ENCODE data around the gene RPGR. TPM values are rescaled to one million over a fixed set of nuclear protein-coding genes. Genes with fewer than 3 reads are reported as not detected.

Gene RPGR
- polyA plus RNA-seq, 1 donor from 2014 or later, result 6.5 TPM

DNA sequence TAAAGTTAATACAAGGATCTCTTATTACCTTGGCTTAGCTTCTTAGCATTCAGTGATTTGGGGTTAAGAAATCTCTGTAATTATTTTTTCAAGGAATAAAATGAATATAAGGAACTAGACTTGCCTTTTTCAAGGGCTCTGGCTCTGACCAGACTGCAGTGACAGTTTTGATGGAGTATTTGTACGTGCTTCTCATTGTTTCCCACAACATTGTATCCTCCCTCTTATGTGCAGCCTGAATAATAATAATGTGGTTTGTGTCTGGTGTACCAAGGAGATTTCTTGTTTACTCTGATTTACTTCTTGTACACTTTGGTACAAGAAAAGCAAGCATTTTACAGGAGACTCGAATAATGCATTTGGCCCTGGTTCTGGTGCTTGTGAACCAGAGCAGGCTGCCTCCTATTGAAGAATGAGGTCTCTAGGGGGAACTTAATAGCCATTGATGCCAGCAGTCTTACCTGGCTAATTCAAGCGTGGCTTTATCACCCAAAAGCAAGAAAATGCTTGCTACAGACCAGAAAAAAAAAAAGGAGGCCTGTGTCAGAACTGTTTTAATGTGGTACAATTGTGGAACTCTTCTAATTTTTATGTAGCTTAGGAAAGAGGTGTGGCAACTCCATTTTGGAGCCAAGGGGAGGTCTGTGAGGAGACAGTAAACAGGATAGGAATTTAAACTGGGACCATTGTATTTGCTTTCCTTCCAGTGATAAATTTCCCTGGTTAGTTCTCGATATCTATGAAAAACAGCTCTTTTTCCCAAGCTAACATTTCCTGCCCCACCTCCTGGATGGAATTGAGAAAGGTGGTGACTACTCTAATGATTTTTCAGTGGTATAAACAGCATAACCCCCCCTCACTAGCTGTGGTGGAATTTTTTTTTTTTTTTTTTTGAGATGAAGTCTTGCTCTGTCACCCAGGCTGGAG, 30.7 kb upstream of the RPGR start:
- Histone ChIP-seq H3K79me2 (replicated peaks; ENCODE audit: insufficient read depth, low read length) (no peaks in the 10 kb centered on the region), H3K4me2 (ENCODE audit: low read length) (no peak overlapping the region), H3F3A (ENCODE audit: insufficient read depth, low read length, poor library complexity, severe bottlenecking) (no peaks in the 10 kb centered on the region), H2AFZ (ENCODE audit: low read depth, low read length) (no peak overlapping the region), H3K9me2 (ENCODE audit: insufficient read depth, low read length) (no peaks in the 10 kb centered on the region), H4K20me1 (ENCODE audit: insufficient read depth) (no peaks in the 10 kb centered on the region), H3K36me3 (ENCODE audit: insufficient read depth, low read length) (no peaks in the 10 kb centered on the region), H3K9me3 (ENCODE audit: low read length) (no peaks in the 10 kb centered on the region), H3K9ac (ENCODE audit: low read length) (no peak overlapping the region), H3K4me3 (ENCODE audit: low read length) (no peak overlapping the region), H3K27ac (ENCODE audit: low read length) (no peak overlapping the region), H3K27me3 (ENCODE audit: insufficient read depth, low read depth, low read length) (no peaks in the 10 kb centered on the region)
- no peak for TF ChIP-seq POLR2AphosphoS5 (IDR thresholded peaks at IDR 0.05)
- no peak for TF ChIP-seq EZH2 (IDR thresholded peaks at IDR 0.05; ENCODE audit: borderline replicate concordance, insufficient read depth, low read length, poor library complexity, severe bottlenecking)
- TF ChIP-seq EP300 (conservative IDR thresholded peaks at IDR 0.05; ENCODE audit: poor library complexity, severe bottlenecking), result no peak
- TF ChIP-seq TAF1 (IDR thresholded peaks at IDR 0.05; ENCODE audit: low read depth), result no peak
- TF ChIP-seq SMC3 (conservative IDR thresholded peaks at IDR 0.05; ENCODE audit: poor library complexity), result no peak
- TF ChIP-seq, protein P1, sequence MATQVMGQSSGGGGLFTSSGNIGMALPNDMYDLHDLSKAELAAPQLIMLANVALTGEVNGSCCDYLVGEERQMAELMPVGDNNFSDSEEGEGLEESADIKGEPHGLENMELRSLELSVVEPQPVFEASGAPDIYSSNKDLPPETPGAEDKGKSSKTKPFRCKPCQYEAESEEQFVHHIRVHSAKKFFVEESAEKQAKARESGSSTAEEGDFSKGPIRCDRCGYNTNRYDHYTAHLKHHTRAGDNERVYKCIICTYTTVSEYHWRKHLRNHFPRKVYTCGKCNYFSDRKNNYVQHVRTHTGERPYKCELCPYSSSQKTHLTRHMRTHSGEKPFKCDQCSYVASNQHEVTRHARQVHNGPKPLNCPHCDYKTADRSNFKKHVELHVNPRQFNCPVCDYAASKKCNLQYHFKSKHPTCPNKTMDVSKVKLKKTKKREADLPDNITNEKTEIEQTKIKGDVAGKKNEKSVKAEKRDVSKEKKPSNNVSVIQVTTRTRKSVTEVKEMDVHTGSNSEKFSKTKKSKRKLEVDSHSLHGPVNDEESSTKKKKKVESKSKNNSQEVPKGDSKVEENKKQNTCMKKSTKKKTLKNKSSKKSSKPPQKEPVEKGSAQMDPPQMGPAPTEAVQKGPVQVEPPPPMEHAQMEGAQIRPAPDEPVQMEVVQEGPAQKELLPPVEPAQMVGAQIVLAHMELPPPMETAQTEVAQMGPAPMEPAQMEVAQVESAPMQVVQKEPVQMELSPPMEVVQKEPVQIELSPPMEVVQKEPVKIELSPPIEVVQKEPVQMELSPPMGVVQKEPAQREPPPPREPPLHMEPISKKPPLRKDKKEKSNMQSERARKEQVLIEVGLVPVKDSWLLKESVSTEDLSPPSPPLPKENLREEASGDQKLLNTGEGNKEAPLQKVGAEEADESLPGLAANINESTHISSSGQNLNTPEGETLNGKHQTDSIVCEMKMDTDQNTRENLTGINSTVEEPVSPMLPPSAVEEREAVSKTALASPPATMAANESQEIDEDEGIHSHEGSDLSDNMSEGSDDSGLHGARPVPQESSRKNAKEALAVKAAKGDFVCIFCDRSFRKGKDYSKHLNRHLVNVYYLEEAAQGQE (IDR thresholded peaks at IDR 0.05; ENCODE audit: borderline replicate concordance), result no peak
- TF ChIP-seq, protein P2, sequence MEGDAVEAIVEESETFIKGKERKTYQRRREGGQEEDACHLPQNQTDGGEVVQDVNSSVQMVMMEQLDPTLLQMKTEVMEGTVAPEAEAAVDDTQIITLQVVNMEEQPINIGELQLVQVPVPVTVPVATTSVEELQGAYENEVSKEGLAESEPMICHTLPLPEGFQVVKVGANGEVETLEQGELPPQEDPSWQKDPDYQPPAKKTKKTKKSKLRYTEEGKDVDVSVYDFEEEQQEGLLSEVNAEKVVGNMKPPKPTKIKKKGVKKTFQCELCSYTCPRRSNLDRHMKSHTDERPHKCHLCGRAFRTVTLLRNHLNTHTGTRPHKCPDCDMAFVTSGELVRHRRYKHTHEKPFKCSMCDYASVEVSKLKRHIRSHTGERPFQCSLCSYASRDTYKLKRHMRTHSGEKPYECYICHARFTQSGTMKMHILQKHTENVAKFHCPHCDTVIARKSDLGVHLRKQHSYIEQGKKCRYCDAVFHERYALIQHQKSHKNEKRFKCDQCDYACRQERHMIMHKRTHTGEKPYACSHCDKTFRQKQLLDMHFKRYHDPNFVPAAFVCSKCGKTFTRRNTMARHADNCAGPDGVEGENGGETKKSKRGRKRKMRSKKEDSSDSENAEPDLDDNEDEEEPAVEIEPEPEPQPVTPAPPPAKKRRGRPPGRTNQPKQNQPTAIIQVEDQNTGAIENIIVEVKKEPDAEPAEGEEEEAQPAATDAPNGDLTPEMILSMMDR (IDR thresholded peaks at IDR 0.05; ENCODE audit: poor library complexity, severe bottlenecking), result no peak
- TF ChIP-seq MXI1 (conservative IDR thresholded peaks at IDR 0.05; ENCODE audit: poor library complexity, severe bottlenecking), result no peak
- no peak for TF ChIP-seq RAD21 (conservative IDR thresholded peaks at IDR 0.05)

DNA sequence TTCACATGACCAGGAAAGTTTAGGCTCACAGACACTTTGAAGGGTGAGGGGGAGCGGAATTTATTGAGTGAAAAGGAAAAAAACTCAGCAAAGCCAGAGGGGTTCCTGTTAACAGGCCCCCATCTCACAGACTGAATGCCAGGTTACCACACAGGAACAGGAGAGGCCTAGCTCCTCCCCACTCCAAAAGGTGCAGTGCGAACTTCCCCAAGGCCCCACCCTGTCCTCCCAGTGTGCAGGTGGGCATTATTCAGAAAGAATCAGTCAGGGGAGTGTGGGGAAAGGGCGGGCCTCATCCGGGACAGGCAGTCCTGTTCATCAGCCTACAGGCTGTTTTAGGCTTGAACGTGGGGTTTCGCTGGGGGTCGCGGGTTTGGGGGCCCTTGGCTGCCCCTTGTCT, 29.1 kb upstream of the RPGR start:
- H3K27ac ChIP-seq (ENCODE audit: low read length), result no peak overlapping the region
- TF ChIP-seq, protein P2 (IDR thresholded peaks at IDR 0.05; ENCODE audit: poor library complexity, severe bottlenecking), result no peak
- TF ChIP-seq TAF1 (IDR thresholded peaks at IDR 0.05; ENCODE audit: low read depth) (no peak), EP300 (conservative IDR thresholded peaks at IDR 0.05; ENCODE audit: poor library complexity, severe bottlenecking) (no peak), EZH2 (IDR thresholded peaks at IDR 0.05; ENCODE audit: borderline replicate concordance, insufficient read depth, low read length, poor library complexity, severe bottlenecking) (no peak), SMC3 (conservative IDR thresholded peaks at IDR 0.05; ENCODE audit: poor library complexity) (no peak), RAD21 (conservative IDR thresholded peaks at IDR 0.05) (no peak), POLR2AphosphoS5 (IDR thresholded peaks at IDR 0.05) (no peak), MXI1 (conservative IDR thresholded peaks at IDR 0.05; ENCODE audit: poor library complexity, severe bottlenecking) (no peak)
- TF ChIP-seq, protein P1 (IDR thresholded peaks at IDR 0.05; ENCODE audit: borderline replicate concordance), result no peak
- no peak overlapping the region for H3K9ac ChIP-seq (ENCODE audit: low read length)
- no peaks in the 10 kb centered on the region for H3K9me2 ChIP-seq (ENCODE audit: insufficient read depth, low read length)
- H3K4me2 ChIP-seq (ENCODE audit: low read length), result no peak overlapping the region
- H3K27me3 ChIP-seq (ENCODE audit: insufficient read depth, low read depth, low read length), result no peaks in the 10 kb centered on the region
- H3K36me3 ChIP-seq (ENCODE audit: insufficient read depth, low read length), result no peaks in the 10 kb centered on the region
- H4K20me1 ChIP-seq (ENCODE audit: insufficient read depth), result no peaks in the 10 kb centered on the region
- H3K9me3 ChIP-seq (ENCODE audit: low read length), result no peaks in the 10 kb centered on the region
- no peaks in the 10 kb centered on the region for H3K79me2 ChIP-seq (replicated peaks; ENCODE audit: insufficient read depth, low read length)
- no peak overlapping the region for H3K4me3 ChIP-seq (ENCODE audit: low read length)
- no peaks in the 10 kb centered on the region for H3F3A ChIP-seq (ENCODE audit: insufficient read depth, low read length, poor library complexity, severe bottlenecking)
- H2AFZ ChIP-seq (ENCODE audit: low read depth, low read length), result no peak overlapping the region

Measured in neural cell (in vitro differentiated cells).